Smooth muscle cell (in vitro differentiated cells): ENCODE measurements around the gene TDRD5. TPM values are rescaled to one million over a fixed set of nuclear protein-coding genes. Genes with fewer than 3 reads are reported as not detected.

Source experiments
- DNase-seq: peaks from one replicate; lab custom pipeline; 2025; ENCODE audit not compliant: unreplicated experiment; lab: John Stamatoyannopoulos, UW
- H2AFZ ChIP-seq: fragments of 200-600 bp; sonication (generic); 2 replicates; pipeline ENCODE4 v1.6.0; 2016; ENCODE audit warnings: antibody characterized with exemption, low read depth, mild to moderate bottlenecking
- H3F3A ChIP-seq: fragments of 200-600 bp; sonication (generic); 2 replicates; pipeline ENCODE4 v1.6.0; 2017; ENCODE audit warnings: antibody characterized with exemption, low read depth
- H3K27ac ChIP-seq: fragments of 200-600 bp; sonication (generic); 2 replicates; pipeline ENCODE4 v1.5.1; 2016; ENCODE audit warnings: low read depth, mild to moderate bottlenecking
- H3K27me3 ChIP-seq: fragments of 200-600 bp; sonication (generic); 2 replicates; pipeline ENCODE4 v1.6.1; 2016; ENCODE audit warnings: low read depth, mild to moderate bottlenecking
- H3K36me3 ChIP-seq: fragments of 200-600 bp; sonication (generic); 2 replicates; pipeline ENCODE4 v1.5.1; 2016; ENCODE audit warnings: low read depth
- H3K4me1 ChIP-seq: fragments of 200-600 bp; sonication (generic); 2 replicates; pipeline ENCODE4 v1.5.1; 2016; ENCODE audit warnings: low read depth
- H3K4me2 ChIP-seq: fragments of 200-600 bp; sonication (generic); 2 replicates; pipeline ENCODE4 v1.6.0; 2016; ENCODE audit warnings: mild to moderate bottlenecking
- H3K4me3 ChIP-seq: fragments of 200-600 bp; sonication (generic); 2 replicates; pipeline ENCODE4 v1.5.1; 2016; ENCODE audit warnings: mild to moderate bottlenecking
- H3K79me2 ChIP-seq: fragments of 200-600 bp; sonication (generic); 2 replicates; pipeline ENCODE4 v1.6.0; 2016; ENCODE audit warnings: low read depth, mild to moderate bottlenecking
- H3K9ac ChIP-seq: fragments of 200-600 bp; sonication (generic); 2 replicates; pipeline ENCODE4 v1.6.0; 2016; ENCODE audit warnings: low read depth
- H3K9me3 ChIP-seq: fragments of 200-600 bp; sonication (generic); replicated peaks from 2 replicates; pipeline ENCODE4 v1.5.1; 2016; ENCODE audit warnings: low read depth
- H4K20me1 ChIP-seq: fragments of 200-600 bp; sonication (generic); 2 replicates; pipeline ENCODE4 v1.6.0; 2016; ENCODE audit warnings: low read depth
- WGBS: methylation state at CpG from one replicate; pipeline ENCODE4 v1.1.7; 2016; ENCODE audit warnings: low lambda C conversion rate; 5-methylcytosine and 5-hydroxymethylcytosine counted together
- polyA plus RNA-seq: library from polyadenylated mRNA; unstranded; fragments of >200 nt; fragmentation: Nextera tagmentation; extraction: Ambion mirVana; gene quantifications from 2 replicates; pipeline ENCODE4 v1.2.1, GENCODE V29; 2016
- total RNA-seq: library from RNA; depleted of rRNA; stranded (reverse); fragments of >200 nt; gene quantifications from 2 replicates; pipeline ENCODE4 v1.2.3, GENCODE V29; 2014
- TF ChIP-seq, protein P1 (sequence below): fragments of 200-600 bp; sonication (generic); IDR thresholded peaks from 2 replicates; pipeline ENCODE4 v1.5.1; 2017; ENCODE audit warnings: borderline replicate concordance, mild to moderate bottlenecking, antibody characterized with exemption; ENCODE audit not compliant: insufficient read depth, poor library complexity, severe bottlenecking

The TDRD5 gene
- total and polyA plus RNA-seq, 2 experiments from 2014 or later, result not detected

DNA sequence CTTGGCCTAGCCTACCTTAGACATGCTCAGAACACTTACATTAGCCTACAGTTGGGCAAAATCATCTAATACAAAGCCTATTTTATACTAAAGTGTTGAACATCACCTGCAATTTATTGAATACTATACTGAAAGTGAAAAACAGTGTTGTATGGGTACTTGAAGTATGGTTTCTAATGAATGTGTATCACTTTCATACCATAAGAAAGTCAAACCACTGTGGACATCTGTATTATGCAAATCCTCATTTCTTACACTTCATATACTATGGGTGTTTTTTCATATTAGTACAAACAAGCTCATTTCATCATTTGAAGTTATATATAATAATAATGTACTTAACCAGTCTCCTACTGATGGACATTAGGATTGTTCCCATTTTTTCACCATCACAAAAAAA is 41.2 kb downstream of the TDRD5 start:
- no peak overlapping the region for H3K4me2 ChIP-seq
- TF ChIP-seq, protein P1, sequence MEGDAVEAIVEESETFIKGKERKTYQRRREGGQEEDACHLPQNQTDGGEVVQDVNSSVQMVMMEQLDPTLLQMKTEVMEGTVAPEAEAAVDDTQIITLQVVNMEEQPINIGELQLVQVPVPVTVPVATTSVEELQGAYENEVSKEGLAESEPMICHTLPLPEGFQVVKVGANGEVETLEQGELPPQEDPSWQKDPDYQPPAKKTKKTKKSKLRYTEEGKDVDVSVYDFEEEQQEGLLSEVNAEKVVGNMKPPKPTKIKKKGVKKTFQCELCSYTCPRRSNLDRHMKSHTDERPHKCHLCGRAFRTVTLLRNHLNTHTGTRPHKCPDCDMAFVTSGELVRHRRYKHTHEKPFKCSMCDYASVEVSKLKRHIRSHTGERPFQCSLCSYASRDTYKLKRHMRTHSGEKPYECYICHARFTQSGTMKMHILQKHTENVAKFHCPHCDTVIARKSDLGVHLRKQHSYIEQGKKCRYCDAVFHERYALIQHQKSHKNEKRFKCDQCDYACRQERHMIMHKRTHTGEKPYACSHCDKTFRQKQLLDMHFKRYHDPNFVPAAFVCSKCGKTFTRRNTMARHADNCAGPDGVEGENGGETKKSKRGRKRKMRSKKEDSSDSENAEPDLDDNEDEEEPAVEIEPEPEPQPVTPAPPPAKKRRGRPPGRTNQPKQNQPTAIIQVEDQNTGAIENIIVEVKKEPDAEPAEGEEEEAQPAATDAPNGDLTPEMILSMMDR, result no peak
- no peaks in the 10 kb centered on the region for H3K9me3 ChIP-seq
- no peaks in the 10 kb centered on the region for H3K36me3 ChIP-seq
- H3K4me3 ChIP-seq, result no peak overlapping the region
- H3K27me3 ChIP-seq, result no peaks in the 10 kb centered on the region
- H3K9ac ChIP-seq, result no peak overlapping the region
- no peaks in the 10 kb centered on the region for H3K79me2 ChIP-seq
- H4K20me1 ChIP-seq, result no peaks in the 10 kb centered on the region
- H3K4me1 ChIP-seq, result no peaks in the 10 kb centered on the region
- no peak overlapping the region for H2AFZ ChIP-seq
- DNase-seq, result no peak
- H3F3A ChIP-seq, result no peaks in the 10 kb centered on the region
- H3K27ac ChIP-seq, result no peak overlapping the region

DNA sequence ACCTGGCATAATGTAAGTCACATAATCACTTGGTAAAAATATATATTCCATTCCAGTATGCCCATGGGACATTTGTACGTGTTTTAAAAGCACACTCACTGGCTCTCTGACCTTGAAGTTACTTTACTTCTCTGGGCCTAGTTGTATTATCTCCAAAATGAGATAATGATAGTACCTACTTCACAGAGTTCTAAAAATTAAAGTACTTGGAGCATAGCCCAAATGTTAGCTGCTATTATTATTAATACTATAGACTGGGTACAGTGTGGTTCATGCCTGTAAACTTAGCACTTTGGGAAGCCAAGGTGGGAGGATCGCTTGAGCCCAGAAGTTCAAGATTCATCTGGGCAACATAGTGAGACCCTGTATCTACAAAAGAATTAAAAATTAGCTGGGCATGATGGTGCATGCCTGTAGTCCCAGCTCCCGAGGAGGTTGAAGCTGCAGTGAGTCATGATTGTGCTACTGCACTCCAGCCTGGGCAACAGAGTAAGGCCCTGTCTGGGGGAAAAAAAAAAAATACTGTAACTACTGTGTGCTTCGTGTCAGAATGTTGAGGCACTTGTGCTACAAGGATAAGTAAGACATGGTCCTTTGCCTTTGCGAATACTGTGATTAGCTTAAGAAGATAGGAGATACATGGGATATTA is 45.7 kb downstream of the TDRD5 start:
- H2AFZ ChIP-seq, result no peak overlapping the region
- H4K20me1 ChIP-seq, result no peaks in the 10 kb centered on the region
- H3F3A ChIP-seq, result no peaks in the 10 kb centered on the region
- no peaks in the 10 kb centered on the region for H3K9me3 ChIP-seq
- 71% methylated on average over 5 of the region's 5 CpGs for WGBS
- H3K4me1 ChIP-seq, result no peaks in the 10 kb centered on the region
- TF ChIP-seq, protein P1, result no peak
- no peak for DNase-seq
- H3K27me3 ChIP-seq, result no peaks in the 10 kb centered on the region
- no peak overlapping the region for H3K27ac ChIP-seq
- H3K9ac ChIP-seq, result no peak overlapping the region
- H3K4me3 ChIP-seq, result no peak overlapping the region
- no peaks in the 10 kb centered on the region for H3K79me2 ChIP-seq
- no peak overlapping the region for H3K4me2 ChIP-seq
- H3K36me3 ChIP-seq, result no peaks in the 10 kb centered on the region

DNA sequence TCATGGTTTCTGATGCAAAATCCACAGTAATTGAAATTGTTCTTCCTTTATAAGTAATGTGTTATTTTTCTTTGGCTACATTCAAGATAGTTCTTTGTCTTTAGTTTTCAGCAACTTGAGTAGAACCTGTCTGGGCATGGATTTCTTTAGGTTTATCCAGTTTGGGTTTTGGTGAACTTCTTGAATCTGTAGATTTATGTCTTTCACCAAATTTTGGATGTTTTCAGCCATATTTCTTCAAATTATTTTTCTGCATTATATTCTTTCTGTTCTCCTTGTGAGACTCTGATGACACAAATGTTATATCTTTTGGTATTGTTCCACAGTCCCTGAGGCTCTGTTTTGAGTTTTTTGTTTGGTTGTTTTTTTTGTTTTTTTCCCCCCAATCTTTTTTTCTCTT is 69.4 kb downstream of the TDRD5 start:
- H3K27ac ChIP-seq, result no peak overlapping the region
- no peak overlapping the region for H3K4me3 ChIP-seq
- H3K4me2 ChIP-seq, result no peak overlapping the region
- no peaks in the 10 kb centered on the region for H3K9me3 ChIP-seq
- no peaks in the 10 kb centered on the region for H3K36me3 ChIP-seq
- no peaks in the 10 kb centered on the region for H3F3A ChIP-seq
- DNase-seq, result no peak
- TF ChIP-seq, protein P1, result no peak
- H3K79me2 ChIP-seq, result no peaks in the 10 kb centered on the region
- H3K27me3 ChIP-seq, result no peaks in the 10 kb centered on the region
- no peaks in the 10 kb centered on the region for H3K4me1 ChIP-seq
- no peak overlapping the region for H2AFZ ChIP-seq
- H4K20me1 ChIP-seq, result no peaks in the 10 kb centered on the region
- H3K9ac ChIP-seq, result no peak overlapping the region

DNA sequence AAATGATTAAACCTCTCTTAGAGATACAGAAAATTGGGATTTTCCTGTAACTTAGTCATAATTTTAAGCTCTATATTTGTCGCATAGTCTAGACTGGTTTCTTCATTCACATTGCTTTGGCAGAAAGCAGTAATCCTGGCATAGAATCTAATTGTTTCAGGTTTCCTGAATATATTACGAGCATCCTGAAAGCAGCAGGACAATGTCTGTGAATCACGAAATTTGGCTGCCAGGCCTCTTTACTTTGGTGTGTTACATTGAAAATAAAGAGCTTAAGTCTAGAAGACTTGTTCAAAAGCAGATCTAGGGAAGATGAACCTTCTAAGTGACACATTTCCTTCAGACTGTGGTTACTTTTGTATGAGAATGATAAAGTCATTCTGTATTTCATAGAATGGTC is 72.2 kb downstream of the TDRD5 start:
- Histone ChIP-seq H3K9ac (no peak overlapping the region), H3K4me1 (no peaks in the 10 kb centered on the region), H3K79me2 (no peaks in the 10 kb centered on the region), H3K27ac (no peak overlapping the region), H3K27me3 (no peaks in the 10 kb centered on the region), H3F3A (no peaks in the 10 kb centered on the region), H3K4me2 (no peak overlapping the region), H3K4me3 (no peak overlapping the region), H3K36me3 (no peaks in the 10 kb centered on the region), H3K9me3 (no peaks in the 10 kb centered on the region), H2AFZ (no peak overlapping the region), H4K20me1 (no peaks in the 10 kb centered on the region)
- WGBS, result 67% methylated on average over 3 of the region's 3 CpGs
- TF ChIP-seq, protein P1, result no peak
- DNase-seq, result no peak
